Right cardiac atrium (tissue), 5 donors: Measurements from ENCODE around the gene SCN7A. TPM values are rescaled to one million over a fixed set of nuclear protein-coding genes. Genes with fewer than 3 reads are reported as not detected.
A peak's percentile ranks its signal among the peaks of the same experiment; 100 is the strongest.

Source experiments
- ATAC-seq, 2 donors: fragments of 200-7000 bp; cut with Tn5 transposase; one replicate each; pipeline versions ENCODE4 v1.8.0 to v1.9.1; 2020; ENCODE audit warnings: moderate library complexity in 2 of 2, mild to moderate bottlenecking in 1 of 2
- DNase-seq, 3 donors: peaks; one replicate each; pipeline ENCODE4 v3.0.0-alpha.2; 2020
- H3K27ac ChIP-seq: one replicate; pipeline ENCODE4 v1.5.1; 2013; ENCODE audit warnings: mild to moderate bottlenecking, low read length, control low read depth, moderate library complexity
- H3K27me3 ChIP-seq: one replicate; pipeline ENCODE4 v1.6.1; 2013; ENCODE audit not compliant: control insufficient read depth, insufficient read depth
- H3K4me1 ChIP-seq: one replicate; pipeline ENCODE4 v1.6.1; 2013; ENCODE audit warnings: low read length; ENCODE audit not compliant: control insufficient read depth, insufficient read depth
- H3K4me3 ChIP-seq: one replicate; pipeline ENCODE4 v1.5.1; 2013; ENCODE audit warnings: low read length, control low read depth
- H3K9me3 ChIP-seq: one replicate; pipeline ENCODE4 v1.6.1; 2013; ENCODE audit warnings: low read length; ENCODE audit not compliant: control insufficient read depth
- WGBS: extraction: QIAGEN DNeasy Blood & Tissue Kit; methylation state at CpG from one replicate; pipeline ENCODE4 v1.1.7; 2013; 5-methylcytosine and 5-hydroxymethylcytosine counted together
- intact Hi-C, 4 donors: fragments of 100-400 bp; cut with DNase I; formaldehyde crosslinking; loops; one replicate each; pipeline versions ENCODE4 v1.11.0 to v1.14.0; 2022 to 2023
- long read RNA-seq, 4 donors: library from polyadenylated mRNA; unstranded; transcript quantifications; one replicate each; pipeline ENCODE4 v2.0.0, GENCODE V29; 2020 to 2021
- polyA plus RNA-seq: library from polyadenylated mRNA; stranded (reverse); fragments of 200-250 nt; gene quantifications from one replicate; pipeline ENCODE4 v1.2.3, GENCODE V29; 2013
- total RNA-seq, 4 donors: library from RNA; stranded (reverse); fragmentation: NEBNext Ultra II Directional; extraction: Animal tissue kit (Norgen Biotek cat#: 25700); gene quantifications; one replicate each; pipeline ENCODE4 v1.2.1, GENCODE V29; 2021
- donor health status: healthy with polysubstance abuse.
- donor health status: DM: no; HTN: yes; CAD: no.
- donor health status: DM: no; HTN: no; CAD: no.
- donor health status: DM: no; HTN: yes; CAD: no; lungs with severe emphysema.
- donor health status: DM: yes; HTN: yes; CAD: no.

Gene SCN7A
- total RNA-seq = 10 to 100 TPM; 20.7 to 28.5 (median 23.4) TPM
- 9.4 TPM for polyA plus RNA-seq
- long read RNA-seq, donor 1, full-length matches to known transcripts = 1 of 10 reads
- long read RNA-seq, donor 1, partial matches to known transcripts = 7 of 10 reads
- long read RNA-seq, donor 1, other reads (novel, unspliced or antisense) = 2 of 10 reads
- long read RNA-seq, donor 2, full-length matches to known transcripts = 4 of 7 reads
- long read RNA-seq, donor 2, partial matches to known transcripts = 2 of 7 reads
- long read RNA-seq, donor 2, other reads (novel, unspliced or antisense) = 1 of 7 reads
- long read RNA-seq, donor 3, full-length matches to known transcripts = 2 of 16 reads
- long read RNA-seq, donor 3, partial matches to known transcripts = 7 of 16 reads
- long read RNA-seq, donor 3, other reads (novel, unspliced or antisense) = 7 of 16 reads
- long read RNA-seq, donor 4, full-length matches to known transcripts = 1 of 5 reads
- long read RNA-seq, donor 4, partial matches to known transcripts = 3 of 5 reads
- long read RNA-seq, donor 4, other reads (novel, unspliced or antisense) = 1 of 5 reads

DNA sequence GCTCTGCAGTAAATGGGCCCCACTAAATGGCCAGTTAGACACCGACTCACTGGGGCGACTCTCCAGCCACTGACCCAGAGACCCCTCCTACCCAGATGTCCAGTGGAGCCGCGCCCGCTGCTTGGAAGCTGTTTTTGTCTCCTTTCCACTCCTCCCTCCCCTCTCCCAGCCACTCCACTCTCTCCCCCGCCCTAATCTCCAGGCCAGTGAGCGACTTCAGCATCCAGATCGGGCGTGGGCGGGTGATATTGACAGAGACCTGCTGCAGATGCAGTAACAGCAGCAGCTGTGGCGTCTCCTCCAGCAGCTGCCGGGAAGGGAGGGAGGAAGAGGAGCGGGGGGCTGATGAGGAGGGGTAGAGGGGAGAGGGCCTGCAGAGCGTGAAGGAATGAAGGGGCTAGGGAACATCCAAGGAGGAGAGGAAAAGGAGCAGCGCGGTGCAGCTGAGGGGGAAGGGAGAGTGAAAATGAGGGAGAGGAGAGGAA, at the start of gene SCN7A:
Gene SCN7A (minus strand): TSS at position 110 of the 485 bp plus-strand sequence. CDS start 16,553 bp downstream, outside the sequence.
- no peaks in the 10 kb centered on the region for H3K4me1 ChIP-seq
- WGBS = 2% methylated on average over 16 of the region's 16 CpGs
- DNase-seq = peak; percentile 83 to 95 (median 93)
- H3K9me3 ChIP-seq = no peaks in the 10 kb centered on the region
- peak within 1 kb of the TSS; percentile 33 for H3K27ac ChIP-seq
- ATAC-seq = peak; percentile 94 to 96
- intact Hi-C loops = no loop called here
- H3K4me3 ChIP-seq = peak within 1 kb of the TSS; percentile 50
- no peaks in the 10 kb centered on the region for H3K27me3 ChIP-seq

DNA sequence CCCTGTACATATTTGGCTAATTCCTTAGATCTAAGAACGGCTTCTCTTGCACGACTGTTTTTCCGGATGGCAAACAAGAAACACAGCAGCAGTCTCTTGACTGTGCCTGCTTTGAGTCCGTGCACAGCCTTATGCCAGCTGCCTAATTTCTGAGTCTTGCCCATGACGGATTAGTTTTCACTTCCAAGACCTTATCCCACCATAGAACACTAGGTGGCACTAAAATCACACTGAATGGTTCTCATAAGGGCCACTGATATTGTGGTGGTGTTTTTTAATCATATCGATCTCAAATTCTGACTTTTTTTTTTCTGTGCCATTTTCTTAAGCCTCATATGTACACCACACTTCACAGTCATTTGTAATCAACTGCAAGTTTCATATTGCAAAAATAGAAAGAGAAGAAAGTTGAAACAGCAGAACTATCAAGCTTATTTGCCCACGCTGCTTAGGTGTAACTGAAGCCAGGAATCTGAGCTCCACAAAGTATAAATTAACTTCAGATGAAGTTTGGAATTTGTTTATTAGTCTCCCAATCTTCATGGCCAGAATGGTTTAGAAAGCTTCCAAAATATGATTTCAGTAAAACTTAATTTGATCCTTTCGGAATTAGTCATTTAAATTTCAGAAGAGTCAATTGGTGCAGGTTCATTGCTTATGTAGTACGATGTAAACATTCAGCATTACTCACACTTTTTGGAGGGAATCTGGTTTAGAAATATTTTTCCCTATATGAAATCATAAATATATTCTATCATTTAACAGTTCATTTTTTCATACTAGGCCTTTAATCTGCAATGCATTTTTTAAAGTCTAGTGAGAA, 45.5 kb upstream of the SCN7A start:
- DNase-seq (no peak), ATAC-seq (peak; percentile 73 to 79)
- Histone ChIP-seq H3K9me3 (no peaks in the 10 kb centered on the region), H3K27me3 (no peaks in the 10 kb centered on the region), H3K4me1 (no peaks in the 10 kb centered on the region), H3K4me3 (no peak overlapping the region), H3K27ac (no peak overlapping the region)
- intact Hi-C loops = loop anchor here in 2 of 4 donors (10.0 kb wide), 3 partner anchors 665 to 1575 kb away; no protein-coding TSS in a partner anchor
- 31% methylated on average over 9 of the region's 9 CpGs for WGBS

DNA sequence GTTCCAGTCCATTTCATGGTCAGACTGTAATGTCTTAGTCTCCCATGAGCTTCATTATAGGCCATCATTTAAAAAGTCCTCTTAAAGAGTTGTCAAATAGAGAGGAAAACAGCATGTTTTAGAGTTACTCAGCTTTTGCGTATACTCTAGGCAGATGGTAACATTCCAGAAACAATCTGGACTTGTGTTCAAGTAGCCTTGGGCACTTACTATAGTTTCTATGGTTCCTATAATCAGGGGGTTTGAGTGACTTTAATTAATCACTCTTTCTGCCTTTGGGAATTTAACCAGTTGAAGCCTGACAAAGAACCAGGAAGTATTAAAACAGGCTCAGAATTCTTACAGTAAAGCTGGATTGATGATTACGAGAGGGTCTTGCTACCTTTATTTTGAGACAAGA, 42.1 kb upstream of the SCN7A start:
- Histone ChIP-seq H3K27ac (no peak overlapping the region), H3K4me3 (no peak overlapping the region), H3K9me3 (no peaks in the 10 kb centered on the region), H3K27me3 (no peaks in the 10 kb centered on the region), H3K4me1 (no peaks in the 10 kb centered on the region)
- ATAC-seq (no peak), DNase-seq (no peak)
- intact Hi-C loops = loop anchor here in 2 of 4 donors (10.0 kb wide), 3 partner anchors 669 to 1579 kb away; no protein-coding TSS in a partner anchor
- WGBS = 89% methylated on average over 2 of the region's 2 CpGs

DNA sequence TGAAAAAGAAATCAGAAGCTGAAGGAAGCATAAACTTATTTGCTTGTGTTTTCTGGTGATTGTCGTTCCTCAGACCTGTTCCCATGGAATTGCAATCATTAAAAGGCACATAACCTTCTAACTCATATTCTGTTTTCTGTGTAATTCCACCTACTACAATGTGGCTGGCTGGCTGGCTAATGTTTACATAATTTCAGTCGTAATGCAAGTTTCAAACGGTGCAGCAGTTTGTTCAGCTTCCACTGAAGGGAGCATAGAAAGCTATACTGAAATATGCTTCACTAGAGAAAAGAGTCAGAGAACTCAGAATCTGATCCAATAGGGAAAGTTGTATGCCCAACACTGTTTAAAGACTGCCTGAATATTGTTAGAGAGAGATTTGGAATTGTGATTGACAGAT, 27.1 kb upstream of the SCN7A start:
- 64% methylated on average over 3 of the region's 3 CpGs for WGBS
- Histone ChIP-seq H3K27ac (no peak overlapping the region), H3K27me3 (no peaks in the 10 kb centered on the region), H3K4me1 (no peaks in the 10 kb centered on the region), H3K9me3 (no peaks in the 10 kb centered on the region), H3K4me3 (no peak overlapping the region)
- intact Hi-C loops = no loop called here
- ATAC-seq (no peak), DNase-seq (no peak)

DNA sequence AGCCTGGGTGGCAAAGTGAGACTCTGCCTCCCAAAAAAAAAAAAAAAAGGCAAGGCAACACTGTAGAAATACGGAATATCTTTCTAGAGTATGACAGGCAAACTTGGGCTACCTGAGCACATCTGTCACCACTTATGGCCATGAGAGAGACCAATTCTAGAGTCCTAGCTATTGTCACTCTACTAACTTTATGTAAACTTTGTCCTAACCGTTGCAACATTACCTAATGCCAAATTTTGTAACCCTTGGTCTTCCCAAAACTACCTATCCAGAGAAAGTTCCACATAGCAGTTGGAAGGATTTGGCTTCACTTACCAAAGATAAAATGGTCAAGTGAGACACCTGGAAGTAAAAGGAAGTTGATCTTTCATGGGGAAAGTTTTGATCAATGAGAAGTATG, 26.6 kb upstream of the SCN7A start:
- H3K9me3 ChIP-seq = no peaks in the 10 kb centered on the region
- WGBS = 84% methylated on average over 2 of the region's 2 CpGs
- intact Hi-C loops = no loop called here
- no peak for ATAC-seq
- no peak overlapping the region for H3K4me3 ChIP-seq
- H3K27ac ChIP-seq = no peak overlapping the region
- no peaks in the 10 kb centered on the region for H3K27me3 ChIP-seq
- DNase-seq = no peak
- H3K4me1 ChIP-seq = no peaks in the 10 kb centered on the region

DNA sequence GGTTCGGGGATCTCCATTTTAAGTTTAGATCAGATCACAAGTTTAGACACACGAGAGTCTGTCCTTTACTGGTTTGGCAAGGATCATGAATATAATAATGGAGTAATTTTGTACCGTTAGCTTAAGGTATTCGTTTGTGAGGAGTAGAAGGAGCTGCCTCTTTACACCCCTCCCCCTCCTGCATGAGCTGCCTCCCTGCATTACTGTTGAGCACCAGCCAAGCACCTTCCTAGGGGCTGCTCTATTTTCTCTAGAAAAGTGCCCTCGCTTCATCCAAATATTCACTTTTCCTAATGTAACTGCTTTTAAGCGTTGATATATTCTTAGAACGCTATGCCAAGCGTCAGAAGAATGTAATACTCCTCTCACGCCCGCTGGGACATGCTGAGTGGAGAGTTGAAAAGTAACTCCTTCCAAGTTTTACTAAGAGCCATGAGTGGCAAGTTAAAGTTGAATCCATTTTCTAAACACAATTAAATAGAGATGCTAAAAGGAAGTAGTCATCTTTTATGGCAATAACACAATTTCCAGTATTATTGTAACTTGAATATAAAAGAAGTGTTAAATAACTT, 25.4 kb upstream of the SCN7A start:
- H3K27ac ChIP-seq = no peak overlapping the region
- peak in 1 of 2 donors; percentile 36 for ATAC-seq
- intact Hi-C loops = no loop called here
- H3K4me3 ChIP-seq = no peak overlapping the region
- no peaks in the 10 kb centered on the region for H3K9me3 ChIP-seq
- 33% methylated on average over 10 of the region's 10 CpGs for WGBS
- H3K27me3 ChIP-seq = no peaks in the 10 kb centered on the region
- no peaks in the 10 kb centered on the region for H3K4me1 ChIP-seq
- no peak for DNase-seq

DNA sequence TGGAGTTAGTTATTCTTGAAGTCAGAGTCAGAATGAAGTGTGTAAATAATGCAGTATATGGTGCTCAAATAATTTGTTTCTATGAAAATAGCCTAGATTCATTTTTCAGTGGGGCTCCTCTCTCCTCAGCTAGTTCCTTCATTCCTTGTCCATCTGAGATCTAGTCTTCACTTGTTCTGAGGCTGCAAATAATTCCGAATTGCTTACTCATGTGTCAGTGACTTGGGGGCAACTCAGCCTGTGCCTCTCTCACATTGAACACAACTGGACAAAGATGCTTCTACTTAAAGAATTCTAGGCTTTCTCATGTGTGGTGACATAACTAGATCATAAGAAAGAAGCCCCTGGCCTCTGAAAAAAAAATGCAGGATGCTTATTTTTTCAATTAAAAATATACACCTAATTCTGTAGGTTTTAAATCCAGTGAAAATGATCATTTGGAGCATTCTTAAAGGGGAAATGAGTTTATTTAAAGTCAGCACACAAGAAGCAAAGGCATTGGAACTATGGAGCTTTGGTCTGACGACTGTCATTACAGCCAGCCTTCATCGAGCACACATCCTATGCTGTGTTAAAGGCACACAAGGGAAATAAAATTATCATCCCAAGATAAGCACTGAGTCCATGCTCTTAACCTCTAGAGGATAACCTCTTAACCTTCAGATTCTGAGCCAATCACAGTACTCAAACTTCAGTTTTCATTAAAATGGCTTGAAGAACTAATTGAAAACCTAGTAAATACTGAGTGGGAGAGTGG, 24.8 kb upstream of the SCN7A start:
- WGBS = 34% methylated on average over 3 of the region's 3 CpGs
- no peak overlapping the region for H3K27ac ChIP-seq
- intact Hi-C loops = no loop called here
- H3K27me3 ChIP-seq = no peaks in the 10 kb centered on the region
- no peaks in the 10 kb centered on the region for H3K4me1 ChIP-seq
- H3K4me3 ChIP-seq = no peak overlapping the region
- H3K9me3 ChIP-seq = no peaks in the 10 kb centered on the region
- DNase-seq = no peak
- ATAC-seq = peak in 1 of 2 donors; percentile 41

DNA sequence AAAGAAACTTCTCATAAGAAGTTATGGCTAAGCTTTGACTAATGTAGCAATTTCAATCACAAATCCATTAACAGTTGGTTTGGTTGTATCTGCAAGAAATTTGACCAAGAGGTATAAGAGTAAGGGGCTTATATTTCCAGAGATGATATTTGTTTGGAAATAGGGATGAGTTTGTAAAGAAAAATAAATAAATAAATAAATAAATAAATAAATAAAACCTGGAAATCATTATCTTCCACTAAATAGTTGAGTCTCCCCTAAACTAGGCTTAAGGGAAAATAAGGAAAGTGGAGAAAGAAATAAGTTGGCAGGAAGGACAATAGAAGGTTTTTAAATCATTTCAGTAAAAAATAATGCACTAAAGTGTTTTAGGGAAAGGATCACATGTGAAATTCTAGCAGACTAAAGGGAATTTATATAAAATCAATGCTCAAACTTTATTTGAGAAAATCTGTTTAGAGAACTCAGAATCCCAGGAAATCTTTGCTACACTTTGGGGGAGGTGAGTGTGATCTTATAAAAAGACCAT, 23.5 kb upstream of the SCN7A start:
- DNase-seq (no peak), ATAC-seq (no peak)
- intact Hi-C loops = no loop called here
- H3K9me3 ChIP-seq = no peaks in the 10 kb centered on the region
- H3K27ac ChIP-seq = no peak overlapping the region
- H3K4me1 ChIP-seq = no peaks in the 10 kb centered on the region
- no peak overlapping the region for H3K4me3 ChIP-seq
- no peaks in the 10 kb centered on the region for H3K27me3 ChIP-seq

DNA sequence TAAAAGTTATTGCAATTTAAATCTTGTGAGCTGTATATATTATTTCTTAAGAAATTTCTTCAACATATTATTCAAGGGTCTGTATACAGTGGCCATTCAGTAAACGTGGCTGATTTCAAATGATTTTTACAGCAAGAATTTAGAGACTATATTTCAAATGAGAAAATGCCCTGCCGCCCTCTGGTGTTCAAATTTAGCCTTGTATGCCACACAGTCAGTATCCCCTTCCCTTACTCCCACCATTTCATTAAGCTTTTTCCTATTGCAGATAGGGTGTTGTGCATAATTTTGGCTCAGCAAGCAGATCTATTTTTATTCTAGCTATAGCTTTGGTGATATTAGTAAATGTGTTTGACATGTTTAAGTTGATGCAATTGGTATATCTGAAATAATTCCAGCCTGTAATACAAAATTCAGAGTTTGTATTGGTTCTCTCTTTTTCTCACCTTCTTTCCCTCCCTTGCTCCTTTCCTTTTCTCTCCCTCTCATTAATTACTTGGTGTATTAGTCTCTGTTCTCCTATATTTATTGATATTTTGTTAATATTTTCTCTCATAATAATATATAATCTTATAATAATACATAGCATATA, 22.8 kb upstream of the SCN7A start:
- H3K27me3 ChIP-seq = no peaks in the 10 kb centered on the region

DNA sequence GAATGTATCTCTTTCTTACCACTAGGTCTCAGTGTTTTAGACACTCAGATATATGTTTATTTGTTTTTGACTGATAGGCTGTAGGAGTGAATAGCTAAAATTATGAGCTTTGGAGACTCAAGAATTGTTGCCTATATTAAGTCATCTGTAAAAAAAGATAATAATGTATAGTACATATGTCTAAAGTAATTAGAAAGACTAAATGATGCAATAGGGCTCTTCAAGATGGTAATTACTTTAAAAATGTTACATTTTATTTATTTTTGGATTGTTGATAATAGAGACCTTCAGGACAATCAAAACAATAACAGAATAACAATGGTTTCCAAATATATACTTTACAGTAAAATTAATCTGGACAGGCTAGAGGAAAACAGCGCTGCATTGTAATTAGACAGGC, 19.9 kb upstream of the SCN7A start:
- Histone ChIP-seq H3K27me3 (no peaks in the 10 kb centered on the region), H3K4me1 (no peaks in the 10 kb centered on the region), H3K9me3 (no peaks in the 10 kb centered on the region), H3K27ac (no peak overlapping the region), H3K4me3 (no peak overlapping the region)
- ATAC-seq = no peak
- intact Hi-C loops = no loop called here
- WGBS = 85% methylated on average over 1 of the region's 1 CpG
- DNase-seq = no peak

More for the DNA sequence above, 22.8 kb upstream of the SCN7A start:
- no peaks in the 10 kb centered on the region for H3K4me1 ChIP-seq
- 5% methylated on average over 2 of the region's 2 CpGs for WGBS
- no peak overlapping the region for H3K27ac ChIP-seq
- peak in 1 of 3 donors; percentile 58 for DNase-seq
- ATAC-seq = no peak
- H3K9me3 ChIP-seq = no peaks in the 10 kb centered on the region
- no peak overlapping the region for H3K4me3 ChIP-seq
- intact Hi-C loops = no loop called here
